HL-60 (cell line): Measurements from ENCODE around the gene MRPL42.

ENCODE experiments used
- DNase-seq, 2 experiments: peaks; one replicate each; pipeline ENCODE4 v3.0.0-alpha.2; 2010 to 2020; ENCODE audit warnings: low read depth in 1 of 2, low spot score in 1 of 2
- H3K27ac ChIP-seq: fragments of 250-450 bp; sonication (Bioruptor Pico); replicated peaks from 2 replicates; pipeline ENCODE4 v1.5.1; 2020; ENCODE audit warnings: mild to moderate bottlenecking, moderate library complexity
- H3K27me3 ChIP-seq: fragments of 250-450 bp; sonication (Bioruptor Pico); 2 replicates; pipeline ENCODE4 v1.5.1; 2021; ENCODE audit warnings: mild to moderate bottlenecking, moderate library complexity; ENCODE audit not compliant: insufficient read depth, poor library complexity, severe bottlenecking
- H3K4me3 ChIP-seq: replicated peaks from 2 replicates; pipeline ENCODE4 v1.5.1; 2011; ENCODE audit warnings: mild to moderate bottlenecking, control low read depth, low read length; ENCODE audit not compliant: insufficient read depth
- CTCF ChIP-seq: IDR thresholded peaks from one replicate; pipeline ENCODE4 v1.5.1; 2011; ENCODE audit warnings: low read length, control low read depth, inconsistent platforms; ENCODE audit not compliant: insufficient read depth
- GABPA ChIP-seq: IDR thresholded peaks from 2 replicates; pipeline ENCODE4 v1.6.1; 2012; ENCODE audit warnings: low read depth
- POLR2AphosphoS5 ChIP-seq: IDR thresholded peaks from 2 replicates; pipeline ENCODE4 v1.6.1; 2012; ENCODE audit warnings: low read depth
- REST ChIP-seq: IDR thresholded peaks from 2 replicates; pipeline ENCODE4 v1.6.1; 2012; ENCODE audit warnings: low read depth; ENCODE audit not compliant: insufficient replicate concordance
- SPI1 ChIP-seq: IDR thresholded peaks from 2 replicates; pipeline ENCODE4 v1.6.1; 2012; ENCODE audit warnings: low read depth, mild to moderate bottlenecking, borderline replicate concordance

Gene MRPL42

DNA sequence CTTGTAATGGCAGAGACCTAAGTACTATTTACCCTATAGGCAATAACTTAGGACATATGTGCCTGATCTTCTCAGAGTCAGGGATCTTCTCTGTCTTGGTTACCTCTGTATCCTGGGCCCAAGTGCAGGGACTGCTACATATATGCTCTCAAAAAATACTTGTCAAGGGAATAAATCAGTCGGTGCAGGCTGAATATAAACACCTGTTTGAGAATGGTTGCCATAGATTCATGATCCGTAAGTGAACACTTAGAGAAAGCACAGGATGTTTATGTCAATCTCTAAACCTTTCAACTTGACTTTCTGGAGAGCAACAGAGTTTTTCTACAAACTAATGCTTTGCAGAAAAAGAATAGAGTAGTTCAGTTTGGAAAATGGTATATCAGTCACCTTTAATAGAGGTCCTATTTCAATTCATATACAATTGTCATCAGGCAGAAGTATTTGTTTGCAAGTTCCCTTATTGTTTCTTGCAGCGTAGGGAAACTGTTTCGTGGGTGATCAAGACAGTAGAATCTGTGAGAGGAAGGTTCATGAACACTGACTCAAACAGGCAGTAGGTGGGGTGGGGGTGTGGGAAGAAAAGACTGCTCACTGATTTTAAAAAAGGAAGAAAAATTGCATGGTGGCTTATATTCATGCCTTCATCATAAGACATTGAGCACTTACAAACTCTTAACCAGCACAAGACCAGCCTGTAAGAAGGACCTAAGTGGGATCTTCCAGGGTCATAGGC is 19.6 kb upstream of the MRPL42 start:
- peak in 1 of 2 experiments; percentile 17 for DNase-seq
- Histone ChIP-seq H3K27ac (no peak overlapping the region), H3K27me3 (no peaks in the 10 kb centered on the region), H3K4me3 (no peak overlapping the region)
- no peak for TF ChIP-seq POLR2AphosphoS5
- no peak for TF ChIP-seq CTCF
- no peak for TF ChIP-seq REST
- TF ChIP-seq GABPA = no peak

DNA sequence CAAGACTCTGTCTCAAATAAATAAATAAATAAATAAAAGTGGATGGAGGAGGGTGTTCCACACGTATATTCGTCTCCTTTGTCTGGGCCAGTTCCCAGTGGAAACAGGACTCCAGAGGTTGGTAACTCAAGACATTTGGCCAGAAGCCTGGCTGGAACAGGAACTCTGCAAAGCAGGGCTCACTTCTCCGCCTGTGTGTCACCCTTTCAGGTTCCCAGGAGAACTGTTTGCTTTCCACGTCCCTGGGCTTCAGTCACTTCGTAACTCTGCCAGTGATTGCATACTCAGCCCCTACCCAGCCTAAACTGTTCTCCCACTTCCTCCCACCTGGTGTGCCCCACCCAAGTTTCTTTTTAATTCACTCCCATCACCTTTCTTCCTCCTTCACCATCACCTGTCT is 18.5 kb upstream of the MRPL42 start:
- no peak for TF ChIP-seq REST
- TF ChIP-seq POLR2AphosphoS5 = no peak
- TF ChIP-seq SPI1 = no peak
- TF ChIP-seq GABPA = no peak
- no peak for TF ChIP-seq CTCF
- Histone ChIP-seq H3K4me3 (no peak overlapping the region), H3K27ac (no peak overlapping the region), H3K27me3 (no peaks in the 10 kb centered on the region)
- no peak for DNase-seq

GRCh38 chr12:93449277-93449676 is 18.0 kb upstream of the MRPL42 start:
- Histone ChIP-seq H3K27ac (no peak overlapping the region), H3K27me3 (no peaks in the 10 kb centered on the region), H3K4me3 (no peak overlapping the region)
- no peak for DNase-seq
- no peak for TF ChIP-seq CTCF
